Neural cell (in vitro differentiated cells): ENCODE results near the gene EXOC6B.

ENCODE experiments used
- MXI1 ChIP-seq: fragments of 450-650 bp; conservative IDR thresholded peaks from 2 replicates; pipeline ENCODE4 v1.6.1; 2014; ENCODE audit warnings: antibody characterized with exemption, mild to moderate bottlenecking; ENCODE audit not compliant: poor library complexity, severe bottlenecking
- POLR2AphosphoS5 ChIP-seq: IDR thresholded peaks from 2 replicates; pipeline ENCODE4 v1.6.1; 2012
- RAD21 ChIP-seq: fragments of 450-650 bp; conservative IDR thresholded peaks from 2 replicates; pipeline ENCODE4 v1.6.1; 2014; ENCODE audit warnings: antibody characterized with exemption, mild to moderate bottlenecking, moderate library complexity
- TF ChIP-seq, protein P1 (sequence below): fragments of 450-650 bp; IDR thresholded peaks from 2 replicates; pipeline ENCODE4 v1.5.1; 2014; ENCODE audit warnings: antibody characterized with exemption, mild to moderate bottlenecking, moderate library complexity; ENCODE audit not compliant: poor library complexity, severe bottlenecking

DNA sequence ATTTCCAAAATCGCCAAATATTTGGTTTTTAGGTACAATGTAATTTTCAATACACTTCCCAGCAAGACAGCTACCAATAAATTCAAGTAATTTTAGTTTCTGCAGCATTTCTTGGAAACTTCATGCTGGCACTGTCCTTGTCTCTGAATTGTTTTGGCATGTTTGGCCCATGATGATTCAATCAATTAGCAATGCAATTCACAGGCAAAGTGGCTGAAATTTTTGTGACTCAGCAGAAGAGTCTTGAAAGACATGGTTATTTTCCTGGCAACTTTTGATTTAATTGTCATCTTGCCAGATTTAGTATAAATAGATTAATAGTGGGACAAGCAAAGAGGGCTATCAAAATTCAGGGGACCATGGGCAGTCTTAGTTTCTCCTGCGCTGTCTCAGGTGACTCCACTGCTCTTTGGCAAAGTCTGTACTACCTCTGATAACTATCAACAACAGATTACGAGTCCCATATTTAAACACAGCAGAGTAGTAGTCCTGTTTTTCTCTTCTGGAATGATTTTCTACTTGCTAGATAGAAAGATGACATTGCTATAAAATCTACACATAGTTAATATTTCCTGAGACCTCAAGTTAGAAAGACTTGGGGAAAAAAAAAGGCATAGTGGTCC, 589.3 kb downstream of the EXOC6B start:
- TF ChIP-seq, protein P1, sequence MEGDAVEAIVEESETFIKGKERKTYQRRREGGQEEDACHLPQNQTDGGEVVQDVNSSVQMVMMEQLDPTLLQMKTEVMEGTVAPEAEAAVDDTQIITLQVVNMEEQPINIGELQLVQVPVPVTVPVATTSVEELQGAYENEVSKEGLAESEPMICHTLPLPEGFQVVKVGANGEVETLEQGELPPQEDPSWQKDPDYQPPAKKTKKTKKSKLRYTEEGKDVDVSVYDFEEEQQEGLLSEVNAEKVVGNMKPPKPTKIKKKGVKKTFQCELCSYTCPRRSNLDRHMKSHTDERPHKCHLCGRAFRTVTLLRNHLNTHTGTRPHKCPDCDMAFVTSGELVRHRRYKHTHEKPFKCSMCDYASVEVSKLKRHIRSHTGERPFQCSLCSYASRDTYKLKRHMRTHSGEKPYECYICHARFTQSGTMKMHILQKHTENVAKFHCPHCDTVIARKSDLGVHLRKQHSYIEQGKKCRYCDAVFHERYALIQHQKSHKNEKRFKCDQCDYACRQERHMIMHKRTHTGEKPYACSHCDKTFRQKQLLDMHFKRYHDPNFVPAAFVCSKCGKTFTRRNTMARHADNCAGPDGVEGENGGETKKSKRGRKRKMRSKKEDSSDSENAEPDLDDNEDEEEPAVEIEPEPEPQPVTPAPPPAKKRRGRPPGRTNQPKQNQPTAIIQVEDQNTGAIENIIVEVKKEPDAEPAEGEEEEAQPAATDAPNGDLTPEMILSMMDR: no peak
- TF ChIP-seq RAD21: no peak
- TF ChIP-seq POLR2AphosphoS5: no peak
- no peak for TF ChIP-seq MXI1
